Brain microvascular endothelial cell (primary cell): ENCODE data around the gene PRDM16.

Experiments used
- DNase-seq: peaks from one replicate; pipeline ENCODE4 v3.0.0-alpha.2; 2020
- H3K27ac ChIP-seq: fragments of 250-450 bp; sonication (Bioruptor Pico); 2 replicates; pipeline ENCODE4 v1.5.1; 2020; ENCODE audit warnings: mild to moderate bottlenecking, moderate library complexity
- H3K27me3 ChIP-seq: fragments of 250-450 bp; sonication (Bioruptor Pico); replicated peaks from 2 replicates; pipeline ENCODE4 v1.5.1; 2020; ENCODE audit warnings: mild to moderate bottlenecking
- H3K36me3 ChIP-seq: fragments of 250-450 bp; sonication (Bioruptor Pico); replicated peaks from 2 replicates; pipeline ENCODE4 v1.5.1; 2020; ENCODE audit warnings: mild to moderate bottlenecking
- H3K4me3 ChIP-seq: 2 replicates; pipeline ENCODE4 v1.5.1; 2011; ENCODE audit warnings: low read depth, mild to moderate bottlenecking, control low read depth, low read length, moderate library complexity
- CTCF ChIP-seq: IDR thresholded peaks from 2 replicates; pipeline ENCODE4 v1.5.1; 2011; ENCODE audit warnings: low read depth, mild to moderate bottlenecking, moderate library complexity, low read length, control low read depth, inconsistent platforms; ENCODE audit errors: missing control alignments
- in situ Hi-C: cut with HindIII; loops from 2 replicates; pipeline ENCODE4 v1.10.0; 2017; ENCODE audit warnings: low sequenced_read_pairs, low pct_ligation_motif_present

PRDM16 gene

GRCh38 chr1:3064901-3065300 lies 4.1 kb upstream of the PRDM16 start:
- H3K4me3 ChIP-seq, result no peak overlapping the region
- DNase-seq, result no peak
- peaks cover 70% of the 10 kb centered on the region for H3K27me3 ChIP-seq
- no peak for TF ChIP-seq CTCF
- no peak overlapping the region for H3K27ac ChIP-seq
- in situ Hi-C loops, result loop anchor here (25.0 kb wide), 1 partner anchor 347 kb away; no protein-coding TSS in a partner anchor
- H3K36me3 ChIP-seq, result no peaks in the 10 kb centered on the region

GRCh38 chr1:3065396-3065795 lies 3.6 kb upstream of the PRDM16 start:
- in situ Hi-C loops, result loop anchor here (25.0 kb wide), 1 partner anchor 347 kb away; no protein-coding TSS in a partner anchor
- TF ChIP-seq CTCF, result no peak
- Histone ChIP-seq H3K27ac (no peak overlapping the region), H3K4me3 (no peak overlapping the region), H3K36me3 (no peaks in the 10 kb centered on the region), H3K27me3 (peaks cover 70% of the 10 kb centered on the region)
- DNase-seq, result no peak

GRCh38 chr1:3065797-3066196 lies 3.2 kb upstream of the PRDM16 start:
- no peak for TF ChIP-seq CTCF
- in situ Hi-C loops, result loop anchor here (25.0 kb wide), 1 partner anchor 347 kb away; no protein-coding TSS in a partner anchor
- Histone ChIP-seq H3K27ac (no peak overlapping the region), H3K27me3 (peaks cover 68% of the 10 kb centered on the region), H3K36me3 (no peaks in the 10 kb centered on the region), H3K4me3 (no peak overlapping the region)
- no peak for DNase-seq

- peak; percentile 63 for TF ChIP-seq CTCF
- H3K27ac ChIP-seq, result no peak overlapping the region
- DNase-seq, result no peak
- in situ Hi-C loops, result loop anchor here (25.0 kb wide), 1 partner anchor 346 kb away; no protein-coding TSS in a partner anchor
- no peak overlapping the region for H3K4me3 ChIP-seq
- no peaks in the 10 kb centered on the region for H3K36me3 ChIP-seq
- H3K27me3 ChIP-seq, result peaks cover 69% of the 10 kb centered on the region
Measured at GRCh38 chr1:3066250-3066711, 2.7 kb upstream of the PRDM16 start.

GRCh38 chr1:3066826-3067225 lies 2.2 kb upstream of the PRDM16 start:
- no peak for DNase-seq
- no peak for TF ChIP-seq CTCF
- H3K4me3 ChIP-seq, result no peak overlapping the region
- H3K36me3 ChIP-seq, result no peaks in the 10 kb centered on the region
- H3K27ac ChIP-seq, result no peak overlapping the region
- in situ Hi-C loops, result loop anchor here (25.0 kb wide), 1 partner anchor 345 kb away; no protein-coding TSS in a partner anchor
- H3K27me3 ChIP-seq, result peaks cover 73% of the 10 kb centered on the region

- no peak for TF ChIP-seq CTCF
- DNase-seq, result no peak
- Histone ChIP-seq H3K27ac (no peak overlapping the region), H3K27me3 (peaks cover 71% of the 10 kb centered on the region), H3K36me3 (no peaks in the 10 kb centered on the region), H3K4me3 (no peak overlapping the region)
- in situ Hi-C loops, result loop anchor here (25.0 kb wide), 1 partner anchor 345 kb away; no protein-coding TSS in a partner anchor
Measured at GRCh38 chr1:3067301-3067670, 1.7 kb upstream of the PRDM16 start.
